ENCODE results near the gene TRIO. TPM values are rescaled to one million over a fixed set of nuclear protein-coding genes. Genes with fewer than 3 reads are reported as not detected.

Gene TRIO
- total and polyA plus RNA-seq, 10 of the 15 experiments (the other 5 are each of a cell fraction or from before 2014, with no cell fraction given), result 5.1 to 96.4 (median 44.6) TPM

DNA sequence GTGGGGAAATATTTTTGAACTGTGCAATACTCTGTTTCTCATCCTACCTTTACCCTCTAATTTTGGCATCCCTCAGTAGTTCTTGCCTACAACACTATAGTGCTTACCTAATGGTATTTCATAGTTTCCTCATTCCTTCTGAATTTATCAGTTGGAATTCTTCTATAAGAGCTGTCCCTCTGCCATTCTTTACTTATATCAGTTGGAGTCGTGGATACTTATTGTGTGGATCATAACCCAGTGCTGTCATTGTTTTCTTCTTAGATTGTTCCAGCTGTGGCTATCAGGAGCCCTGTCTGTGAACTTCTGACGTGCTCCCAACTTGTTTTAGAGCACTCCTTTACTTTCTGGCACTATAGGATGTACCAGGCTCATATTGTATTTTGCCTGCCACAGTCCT, 292.3 kb downstream of the TRIO start:
- no peak overlapping the region for H3K4me3 ChIP-seq
- 100% methylated on average over 2 of the region's 2 CpGs for WGBS (ENCODE audit: insufficient coverage, insufficient replicate concordance, low lambda C conversion rate, missing lambda C conversion rate)
- H3K36me3 ChIP-seq (ENCODE audit: control insufficient read depth in 2 of 2, insufficient read depth in 2 of 2, low read length in 1 of 2), result peaks cover 1 to 5% of the 10 kb centered on the region in 2 experiments; a peak in 1 of 4 replicates
- BruUV-seq (replicated peaks), result no TSS peak
- H4K20me1 ChIP-seq (ENCODE audit: control insufficient read depth, insufficient read depth), result no peaks in the 10 kb centered on the region
- intact Hi-C loops (cut with micrococcal nuclease; ENCODE audit: unreplicated experiment) (no loop called here), in situ Hi-C loops (cut with MboI) (no loop called here)
- H3K9me3 ChIP-seq (replicated peaks; ENCODE audit: control insufficient read depth, insufficient read depth, low read length), result peaks cover 6% of the 10 kb centered on the region; the same call in 2 of the 3 replicates
- H3K4me1 ChIP-seq (ENCODE audit: control insufficient read depth, insufficient read depth, low read length), result peaks cover 16% of the 10 kb centered on the region
- ATAC-seq (no peak), DNase-seq (ENCODE audit: low read depth, low spot score) (no peak), FAIRE-seq (no peak)
- peak overlapping the region; percentile 9; the same call in 1 of the 2 replicates for H3K27ac ChIP-seq (ENCODE audit: control insufficient read depth, insufficient read depth)
- no peaks in the 10 kb centered on the region for H3K27me3 ChIP-seq (replicated peaks in 1 of 2; ENCODE audit: control insufficient read depth in 2 of 2, insufficient read depth in 2 of 2, low read length in 1 of 2)
- H2AFZ ChIP-seq (ENCODE audit: control insufficient read depth, low read depth, low read length), result no peak overlapping the region
- TF ChIP-seq, protein P1, sequence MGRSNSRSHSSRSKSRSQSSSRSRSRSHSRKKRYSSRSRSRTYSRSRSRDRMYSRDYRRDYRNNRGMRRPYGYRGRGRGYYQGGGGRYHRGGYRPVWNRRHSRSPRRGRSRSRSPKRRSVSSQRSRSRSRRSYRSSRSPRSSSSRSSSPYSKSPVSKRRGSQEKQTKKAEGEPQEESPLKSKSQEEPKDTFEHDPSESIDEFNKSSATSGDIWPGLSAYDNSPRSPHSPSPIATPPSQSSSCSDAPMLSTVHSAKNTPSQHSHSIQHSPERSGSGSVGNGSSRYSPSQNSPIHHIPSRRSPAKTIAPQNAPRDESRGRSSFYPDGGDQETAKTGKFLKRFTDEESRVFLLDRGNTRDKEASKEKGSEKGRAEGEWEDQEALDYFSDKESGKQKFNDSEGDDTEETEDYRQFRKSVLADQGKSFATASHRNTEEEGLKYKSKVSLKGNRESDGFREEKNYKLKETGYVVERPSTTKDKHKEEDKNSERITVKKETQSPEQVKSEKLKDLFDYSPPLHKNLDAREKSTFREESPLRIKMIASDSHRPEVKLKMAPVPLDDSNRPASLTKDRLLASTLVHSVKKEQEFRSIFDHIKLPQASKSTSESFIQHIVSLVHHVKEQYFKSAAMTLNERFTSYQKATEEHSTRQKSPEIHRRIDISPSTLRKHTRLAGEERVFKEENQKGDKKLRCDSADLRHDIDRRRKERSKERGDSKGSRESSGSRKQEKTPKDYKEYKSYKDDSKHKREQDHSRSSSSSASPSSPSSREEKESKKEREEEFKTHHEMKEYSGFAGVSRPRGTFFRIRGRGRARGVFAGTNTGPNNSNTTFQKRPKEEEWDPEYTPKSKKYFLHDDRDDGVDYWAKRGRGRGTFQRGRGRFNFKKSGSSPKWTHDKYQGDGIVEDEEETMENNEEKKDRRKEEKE (IDR thresholded peaks at IDR 0.05), result no peak
- TF ChIP-seq ZNF207 (IDR thresholded peaks at IDR 0.05; ENCODE audit: borderline replicate concordance), result no peak
- no peak for TF ChIP-seq PAX8 (IDR thresholded peaks at IDR 0.05)
- no peak for TF ChIP-seq CBFB (IDR thresholded peaks at IDR 0.05; ENCODE audit: low read depth)
- TF ChIP-seq PKNOX1 (IDR thresholded peaks at IDR 0.05), result no peak
- TF ChIP-seq YBX1 (IDR thresholded peaks at IDR 0.05), result no peak
- no peak for TF ChIP-seq ATF7 (IDR thresholded peaks at IDR 0.05; ENCODE audit: low read depth)
- ChIA-PET SMC1A (ENCODE audit: uncharacterized antibody, unreplicated experiment) (no interaction called here), RAD21 (ENCODE audit: unreplicated experiment) (no interaction called here), CTCF (interaction anchor here (0.6 kb wide), 1 partner anchor 287 kb away, joined by 3 read pairs; no protein-coding TSS in a partner anchor), POLR2A (no interaction called here)
- H3K79me2 ChIP-seq (ENCODE audit: control insufficient read depth, insufficient read depth, low read length), result 0 out of 2 replicates have a peak, but pooled peaks cover 1% of the 10 kb centered on the region
- H3K4me2 ChIP-seq (ENCODE audit: control insufficient read depth, insufficient read depth), result no peak overlapping the region
- H3K9ac ChIP-seq (ENCODE audit: control insufficient read depth, insufficient read depth, low read length), result no peak overlapping the region
